ENCODE data around the gene PRR29.

GRCh38 chr17:63984236-63984635 is 13.9 kb upstream of the PRR29 start:
- TF ChIP-seq POLR2A (IDR thresholded peaks at IDR 0.05) (no peak), CTCF (IDR thresholded peaks at IDR 0.05) (no peak), EP300 (IDR thresholded peaks at IDR 0.05) (no peak)

All from stomach (tissue), 4 donors.